ENCODE measurements around the gene PAK4. TPM values are rescaled to one million over a fixed set of nuclear protein-coding genes. Genes with fewer than 3 reads are reported as not detected.

PAK4 gene
- total RNA-seq, 1 donor from 2014 or later, result 23.7 TPM

GRCh38 chr19:39082745-39083598 is 42.6 kb upstream of the PAK4 start:
- no peak overlapping the region for H3K4me3 ChIP-seq (ENCODE audit: low read depth, low read length)
- TF ChIP-seq CTCF (IDR thresholded peaks at IDR 0.05; ENCODE audit: insufficient read depth, low read length, poor library complexity, severe bottlenecking), result no peak
- peaks cover 26% of the 10 kb centered on the region for H3K27me3 ChIP-seq (ENCODE audit: control insufficient read depth, insufficient read depth, low read length)
- no peaks in the 10 kb centered on the region for H3K36me3 ChIP-seq (ENCODE audit: control insufficient read depth, insufficient read depth, low read length)
- DNase-seq (ENCODE audit: low read depth), result no peak

GRCh38 chr19:39083599-39083982 is 42.0 kb upstream of the PAK4 start:
- TF ChIP-seq CTCF (IDR thresholded peaks at IDR 0.05; ENCODE audit: insufficient read depth, low read length, poor library complexity, severe bottlenecking), result no peak
- DNase-seq (ENCODE audit: low read depth), result no peak
- Histone ChIP-seq H3K4me3 (ENCODE audit: low read depth, low read length) (peak overlapping the region; percentile 6), H3K36me3 (ENCODE audit: control insufficient read depth, insufficient read depth, low read length) (no peaks in the 10 kb centered on the region), H3K27me3 (ENCODE audit: control insufficient read depth, insufficient read depth, low read length) (peaks cover 26% of the 10 kb centered on the region)

- DNase-seq (ENCODE audit: low read depth), result no peak
- Histone ChIP-seq H3K27me3 (ENCODE audit: control insufficient read depth, insufficient read depth, low read length) (peaks cover 26% of the 10 kb centered on the region), H3K4me3 (ENCODE audit: low read depth, low read length) (peak within 1 kb of the TSS; percentile 30), H3K36me3 (ENCODE audit: control insufficient read depth, insufficient read depth, low read length) (no peaks in the 10 kb centered on the region)
- no peak for TF ChIP-seq CTCF (IDR thresholded peaks at IDR 0.05; ENCODE audit: insufficient read depth, low read length, poor library complexity, severe bottlenecking)
Observed at GRCh38 chr19:39083983-39084731, 41.4 kb upstream of the PAK4 start, which contains the start of gene ACP7. TSS of gene ACP7 (plus strand) at chr19:39084368. CDS start at chr19:39085270, 902 bp downstream.

DNA sequence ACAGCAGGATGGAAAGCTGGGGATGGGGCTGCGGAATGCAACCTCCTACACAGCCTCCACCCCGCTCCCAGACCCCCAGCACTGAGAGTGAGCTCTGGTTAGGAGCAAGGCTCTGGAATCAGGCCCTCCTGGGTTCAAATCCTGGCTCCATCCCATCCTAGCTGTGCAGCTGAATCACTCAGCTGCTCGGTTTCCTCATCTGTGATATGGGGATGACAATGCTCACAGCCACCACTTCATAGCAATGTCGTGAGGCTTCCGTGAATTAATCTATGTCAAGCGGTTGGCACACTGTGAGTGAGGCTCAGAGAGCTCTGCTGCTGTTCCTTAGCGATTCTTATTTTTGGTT is 40.9 kb upstream of the PAK4 start:
- H3K27me3 ChIP-seq (ENCODE audit: control insufficient read depth, insufficient read depth, low read length), result peaks cover 26% of the 10 kb centered on the region
- TF ChIP-seq CTCF (IDR thresholded peaks at IDR 0.05; ENCODE audit: insufficient read depth, low read length, poor library complexity, severe bottlenecking), result no peak
- H3K4me3 ChIP-seq (ENCODE audit: low read depth, low read length), result no peak overlapping the region
- no peaks in the 10 kb centered on the region for H3K36me3 ChIP-seq (ENCODE audit: control insufficient read depth, insufficient read depth, low read length)
- no peak for DNase-seq (ENCODE audit: low read depth)

GRCh38 chr19:39085392-39085791 is 40.2 kb upstream of the PAK4 start:
- Histone ChIP-seq H3K36me3 (ENCODE audit: control insufficient read depth, insufficient read depth, low read length) (no peaks in the 10 kb centered on the region), H3K4me3 (ENCODE audit: low read depth, low read length) (no peak overlapping the region), H3K27me3 (ENCODE audit: control insufficient read depth, insufficient read depth, low read length) (peaks cover 26% of the 10 kb centered on the region)
- DNase-seq (ENCODE audit: low read depth), result no peak
- TF ChIP-seq CTCF (IDR thresholded peaks at IDR 0.05; ENCODE audit: insufficient read depth, low read length, poor library complexity, severe bottlenecking), result no peak

All from kidney epithelial cell (primary cell).